NCI-H748 treated with DMSO at 0.1 percent for 48 hours (cell line): Measurements from ENCODE around the gene CCZ1B.
"Not testable (repeated sequence)": the region's sequence is repeated elsewhere in the genome, so short reads cannot be mapped to it uniquely, and the experiment has no call there.

Experiments used
- DNase-seq: peaks from one replicate; lab custom pipeline; 2025; lab: John Stamatoyannopoulos, UW

Gene CCZ1B

GRCh38 chr7:6831018-6831725 lies 5.1 kb upstream of the CCZ1B start:
- no peak for DNase-seq

GRCh38 chr7:6830026-6830425 lies 4.0 kb upstream of the CCZ1B start:
- DNase-seq: not testable (repeated sequence)

- DNase-seq: not testable (repeated sequence)
These were observed 3.5 kb upstream of the CCZ1B start for GRCh38 chr7:6829616-6830015.

- DNase-seq: not testable (repeated sequence)
These were observed 1.1 kb upstream of the CCZ1B start for GRCh38 chr7:6827180-6827579.

GRCh38 chr7:6825236-6826125 lies 594 bp downstream of the CCZ1B start:
- not testable (repeated sequence) for DNase-seq

GRCh38 chr7:6821622-6822021 lies 4.5 kb downstream of the CCZ1B start:
- DNase-seq: not testable (repeated sequence)

GRCh38 chr7:6815470-6815869 lies 10.6 kb downstream of the CCZ1B start:
- not testable (repeated sequence) for DNase-seq

- DNase-seq: not testable (repeated sequence)
These were observed 13.1 kb downstream of the CCZ1B start for GRCh38 chr7:6813011-6813410.

- DNase-seq: not testable (repeated sequence)
These were observed 18.1 kb downstream of the CCZ1B start for GRCh38 chr7:6807959-6808358.

- DNase-seq: not testable (repeated sequence)
These were observed 18.6 kb downstream of the CCZ1B start for GRCh38 chr7:6807393-6807918.

GRCh38 chr7:6800331-6800730 lies 25.7 kb downstream of the CCZ1B start:
- DNase-seq: not testable (repeated sequence)

GRCh38 chr7:6799887-6800286 lies 26.2 kb downstream of the CCZ1B start:
- not testable (repeated sequence) for DNase-seq

- not testable (repeated sequence) for DNase-seq
These were observed 28.0 kb downstream of the CCZ1B start for GRCh38 chr7:6798047-6798446.

GRCh38 chr7:6797218-6797617 lies 28.9 kb downstream of the CCZ1B start:
- not testable (repeated sequence) for DNase-seq

GRCh38 chr7:6794276-6794675 lies 31.8 kb downstream of the CCZ1B start:
- DNase-seq: not testable (repeated sequence)

GRCh38 chr7:6792113-6792872 lies 33.8 kb downstream of the CCZ1B start:
- not testable (repeated sequence) for DNase-seq

GRCh38 chr7:6789353-6789752 lies 36.7 kb downstream of the CCZ1B start:
- not testable (repeated sequence) for DNase-seq

GRCh38 chr7:6781581-6781980 lies 44.5 kb downstream of the CCZ1B start:
- DNase-seq: not testable (repeated sequence)

- DNase-seq: not testable (repeated sequence)
These were observed 64.9 kb downstream of the CCZ1B start for GRCh38 chr7:6761186-6761585.

GRCh38 chr7:6753964-6754363 lies 72.1 kb downstream of the CCZ1B start, which contains the start of gene RSPH10B2:
TSS of gene RSPH10B2 (plus strand) at chr7:6754103. CDS start at chr7:6757678, 3,575 bp downstream.
- DNase-seq: not testable (repeated sequence)

GRCh38 chr7:6750173-6750572 lies 75.9 kb downstream of the CCZ1B start:
- DNase-seq: not testable (repeated sequence)

GRCh38 chr7:6749335-6749734 lies 76.7 kb downstream of the CCZ1B start:
- DNase-seq: not testable (repeated sequence)
